SHP77 treated with DMSO at 0.1 percent for 48 hours (cell line): Measurements from ENCODE around the gene TECPR2.
"Not testable (repeated sequence)": the region's sequence is repeated elsewhere in the genome, so short reads cannot be mapped to it uniquely, and the experiment has no call there.

ENCODE experiments used
- DNase-seq: peaks from one replicate; lab custom pipeline; 2025; lab: John Stamatoyannopoulos, UW

Gene TECPR2

DNA sequence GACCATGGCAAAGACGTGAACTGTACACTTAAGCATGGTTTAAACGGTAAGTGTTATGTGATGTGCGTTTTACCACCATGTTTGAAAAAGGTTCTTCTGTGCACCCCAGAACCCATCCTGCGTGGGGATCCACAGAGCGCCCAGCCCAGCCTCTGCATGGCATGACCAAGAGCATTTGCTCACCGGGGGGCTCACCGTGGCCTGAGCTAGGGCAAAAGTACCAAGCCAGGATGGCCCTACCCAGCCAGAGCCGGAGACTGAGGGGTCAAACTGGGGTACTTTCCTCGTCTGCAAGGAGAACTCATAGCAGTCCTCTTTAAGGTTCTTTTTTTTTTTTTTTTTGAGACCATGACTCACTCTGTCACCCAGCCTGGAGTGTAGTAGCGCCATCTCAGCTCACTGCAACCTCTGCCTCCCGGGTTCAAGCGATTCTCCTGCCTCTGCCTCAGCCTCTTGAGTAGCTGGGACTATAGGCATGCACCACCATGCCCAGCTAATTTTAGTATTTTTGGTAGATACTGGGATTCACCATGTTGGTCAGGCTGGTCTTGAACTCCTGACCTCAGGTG is 163.3 kb downstream of the TECPR2 start:
- DNase-seq = no peak

DNA sequence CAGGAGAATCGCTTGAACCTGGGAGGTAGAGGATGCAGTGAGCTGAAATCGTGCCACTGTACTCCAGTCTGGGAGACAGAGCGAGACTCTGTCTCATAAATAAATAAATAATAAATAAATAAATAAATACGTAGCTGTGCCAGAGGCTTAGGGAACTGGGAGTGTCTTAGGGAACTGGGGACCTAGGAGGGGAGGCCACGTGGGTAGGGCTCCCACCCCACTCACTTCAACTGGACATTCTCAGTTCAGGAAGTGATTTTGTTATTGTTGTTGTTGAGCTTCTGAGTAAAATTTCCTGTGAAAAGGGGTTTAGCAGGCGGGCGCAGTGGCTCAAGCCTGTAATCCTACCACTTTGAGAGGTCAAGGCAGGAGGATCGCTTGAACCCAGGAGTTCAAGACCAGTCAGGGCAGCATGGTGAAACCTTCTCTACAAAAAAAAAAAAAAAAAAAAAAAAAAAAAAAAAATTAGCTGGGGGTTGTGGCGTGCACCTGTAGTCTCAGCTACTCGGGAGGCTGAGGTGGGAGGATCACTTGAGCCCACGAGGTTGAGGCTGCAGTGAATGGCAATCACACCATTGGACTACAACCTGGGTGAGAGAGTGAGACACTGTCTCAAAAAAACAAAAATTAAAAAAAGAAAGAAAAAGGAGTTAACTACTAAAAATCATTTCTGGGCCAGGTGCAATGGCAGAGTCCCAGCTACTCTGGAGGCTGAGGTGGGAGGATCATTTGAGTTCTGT is 165.9 kb downstream of the TECPR2 start:
- DNase-seq = no peak

DNA sequence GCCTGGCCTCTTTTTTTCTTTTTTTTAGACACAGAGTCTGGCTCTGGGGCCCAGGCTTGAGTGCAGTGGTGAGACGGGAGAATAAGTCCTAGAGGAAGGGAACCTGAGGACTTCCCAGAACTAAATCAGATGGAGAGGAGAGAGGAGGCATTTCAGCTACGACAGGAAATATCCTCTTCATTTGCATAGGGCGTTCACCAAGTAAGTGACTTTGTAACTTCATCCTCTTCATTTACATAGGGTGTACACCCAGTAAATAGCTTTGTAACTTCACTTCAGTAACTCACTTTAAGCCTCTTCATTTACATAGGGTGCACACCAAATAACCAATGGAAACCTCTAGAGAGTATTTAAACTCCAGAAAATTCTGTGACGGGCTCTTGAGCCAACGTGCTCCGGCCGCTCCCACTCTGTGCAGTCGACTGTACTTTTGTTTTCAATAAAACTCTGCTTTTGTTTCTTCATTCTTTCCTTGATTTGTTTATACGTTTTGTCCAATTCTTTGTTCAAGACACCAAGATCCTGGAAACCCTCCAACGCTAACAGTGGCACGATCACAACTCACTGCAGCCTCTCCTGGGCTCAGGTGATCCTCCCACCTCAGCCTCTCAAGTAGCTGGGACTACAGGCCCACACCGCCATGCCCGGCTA is 168.2 kb downstream of the TECPR2 start:
- DNase-seq = no peak

DNA sequence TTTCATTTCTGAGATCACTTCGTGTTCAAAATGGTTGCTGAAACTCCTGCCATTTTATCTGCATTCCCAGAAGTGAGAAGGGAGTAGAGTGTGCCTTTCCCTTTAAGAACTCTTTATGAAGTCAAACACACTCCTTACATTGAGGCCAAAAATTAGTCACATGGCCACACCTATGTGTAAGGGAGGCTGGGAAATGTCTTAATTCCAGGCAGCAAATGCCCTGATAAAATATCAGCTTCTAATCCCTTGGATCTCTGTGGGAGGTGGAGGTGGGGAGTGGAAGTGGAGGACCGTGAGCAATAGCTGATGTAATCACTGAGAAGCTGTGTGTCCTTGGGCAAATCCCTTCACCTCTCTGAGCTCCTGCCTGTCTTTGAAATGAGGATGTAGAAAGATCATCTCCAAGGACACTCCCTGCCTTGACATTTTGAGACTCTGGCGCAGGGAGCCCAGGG is 169.5 kb downstream of the TECPR2 start:
- no peak for DNase-seq

DNA sequence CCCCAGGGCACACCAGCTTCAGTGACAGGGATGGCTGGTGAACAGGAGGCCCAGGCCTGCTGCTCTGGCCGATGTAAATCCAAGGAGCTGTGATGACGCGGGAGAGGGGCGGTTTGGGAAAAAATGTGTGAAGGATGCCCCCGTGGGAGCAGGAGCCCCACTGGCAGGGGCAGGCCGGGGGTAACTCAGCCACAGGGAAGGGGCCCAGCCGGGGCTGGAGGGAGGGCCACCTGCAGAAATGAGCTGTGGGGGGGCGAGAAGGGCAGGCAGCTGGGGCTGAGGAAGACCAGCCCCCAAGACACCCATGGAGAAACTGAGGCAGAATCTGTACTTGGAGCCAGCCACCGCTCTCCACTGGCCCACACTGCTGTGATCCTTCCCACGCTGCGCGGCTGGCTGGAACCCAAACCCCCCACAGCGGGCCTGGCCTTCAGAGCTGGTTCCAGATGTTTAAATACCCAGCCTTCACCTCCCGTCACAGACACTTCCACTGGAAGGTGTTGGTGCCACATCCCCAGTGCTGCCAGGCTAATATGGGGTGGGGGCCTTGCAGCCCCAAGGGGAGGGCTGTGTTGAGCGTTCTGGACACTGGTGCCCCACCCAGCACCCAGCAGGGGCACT is 175.3 kb downstream of the TECPR2 start:
- DNase-seq = no peak

DNA sequence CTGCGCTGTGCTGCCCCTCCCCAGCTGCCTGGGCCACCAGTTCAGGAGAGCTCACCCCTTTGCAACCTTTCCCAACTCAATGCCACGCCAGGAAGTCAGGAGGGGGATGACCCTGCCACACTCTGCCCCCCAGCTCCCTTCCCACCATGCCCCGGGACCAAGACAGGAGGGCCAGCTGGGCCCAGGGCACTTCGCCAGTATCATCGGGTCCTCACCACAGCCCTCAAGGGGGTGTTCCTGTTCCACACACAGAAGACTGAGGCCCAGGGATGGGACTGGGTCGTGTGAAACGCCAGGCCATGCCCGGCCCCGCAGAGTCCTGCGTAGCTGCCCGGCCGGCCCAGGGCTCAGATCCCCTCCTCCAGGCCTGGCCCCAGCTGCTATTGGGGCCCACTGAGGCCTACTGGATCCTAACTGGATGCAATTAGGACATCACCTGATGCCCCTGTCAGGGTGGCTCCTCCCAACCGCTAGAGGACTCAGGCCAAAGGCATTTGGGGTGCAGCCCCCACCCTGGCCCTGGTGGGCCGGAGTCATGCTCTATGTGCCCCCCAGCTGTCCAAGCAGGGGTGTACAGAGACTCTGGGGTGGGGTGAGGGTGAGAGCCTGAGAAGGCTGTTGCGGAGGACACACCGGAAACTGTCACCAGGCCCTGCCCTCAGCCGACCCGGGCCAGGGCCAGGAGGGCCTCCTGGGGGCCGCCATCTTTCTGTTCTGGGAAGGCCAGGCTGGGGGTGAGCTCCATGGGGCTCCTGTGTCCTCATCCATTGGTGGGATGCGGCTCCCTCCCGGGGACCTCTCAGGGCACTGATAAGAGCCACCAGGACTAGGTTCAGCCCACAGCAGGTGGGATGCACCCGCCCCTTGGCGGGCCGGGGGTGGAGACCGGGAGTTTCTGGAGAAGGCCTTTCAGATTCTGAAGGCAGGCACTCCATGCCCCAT is 176.1 kb downstream of the TECPR2 start:
- DNase-seq = no peak

DNA sequence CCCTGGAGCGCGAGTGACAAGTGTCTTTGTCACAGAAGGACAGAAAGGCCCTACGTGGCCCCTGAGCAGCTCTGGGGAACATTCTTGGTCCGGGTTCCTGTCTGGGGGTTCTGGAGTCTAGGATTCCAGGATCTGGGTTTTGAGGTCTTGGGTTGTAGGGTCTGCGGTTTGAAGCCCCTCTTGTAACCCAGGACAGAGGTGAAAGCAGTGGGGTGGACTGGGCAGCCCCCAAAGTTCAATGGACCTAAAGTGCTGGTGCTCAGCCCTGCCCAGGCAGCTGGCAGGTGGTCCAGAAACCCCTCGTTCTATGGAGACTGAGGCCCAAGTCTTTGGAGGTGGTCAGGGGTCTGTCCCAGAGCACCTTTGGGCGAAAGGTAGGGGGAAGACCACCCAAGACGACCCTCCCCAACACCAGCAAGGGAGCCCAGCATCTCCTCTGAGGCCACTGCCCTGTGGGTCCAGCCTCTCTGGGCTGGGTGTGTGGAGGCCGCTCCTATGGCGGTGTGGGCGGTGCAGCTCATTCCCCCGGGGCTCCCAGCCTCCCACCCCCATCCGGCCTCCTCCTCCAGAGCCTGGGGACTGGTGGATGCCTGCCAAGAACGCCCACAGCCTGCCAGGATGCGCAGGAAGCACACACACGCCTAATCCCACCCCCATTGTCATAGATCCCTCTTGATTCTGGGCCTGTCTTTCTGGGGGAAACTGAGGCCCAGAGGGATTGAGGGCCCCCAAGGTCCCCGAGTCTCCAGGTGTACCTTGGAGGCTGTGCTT is 177.0 kb downstream of the TECPR2 start:
- peak; percentile 79 for DNase-seq

DNA sequence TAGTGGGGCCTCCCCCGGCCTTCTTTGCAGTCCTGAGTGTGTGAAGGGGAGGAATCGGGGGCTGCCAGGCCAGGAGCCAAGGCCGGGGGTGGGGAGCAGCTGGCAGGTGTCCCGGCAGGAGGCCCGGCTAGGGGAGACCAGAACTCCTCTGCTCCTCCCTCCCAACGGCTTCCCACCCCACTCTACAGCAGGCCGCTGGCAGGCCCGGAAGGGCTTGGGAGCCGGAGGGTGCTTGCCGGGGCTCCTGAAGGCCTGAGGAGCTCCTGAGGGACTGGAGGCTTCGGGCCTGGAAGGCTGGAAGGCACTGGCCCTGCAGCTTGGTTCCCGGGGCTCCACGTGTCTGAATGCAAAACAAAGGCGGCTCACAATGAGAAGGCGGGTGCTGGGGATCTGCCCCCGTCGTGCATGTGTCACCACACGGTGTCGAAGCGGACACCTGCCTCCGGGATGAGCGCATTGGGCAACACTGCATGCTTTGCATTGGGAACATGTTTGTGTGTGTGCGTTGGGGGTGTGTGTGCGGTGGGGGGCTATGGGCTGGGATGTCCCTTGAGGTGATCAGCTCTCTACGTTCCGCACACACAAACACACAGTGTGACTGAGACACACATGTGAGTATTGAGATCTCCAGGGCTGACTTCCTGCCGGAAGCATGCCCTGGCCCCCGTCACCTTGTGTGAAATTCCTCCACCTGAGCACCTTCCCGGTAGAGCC is 177.7 kb downstream of the TECPR2 start:
- peak; percentile 79 for DNase-seq

DNA sequence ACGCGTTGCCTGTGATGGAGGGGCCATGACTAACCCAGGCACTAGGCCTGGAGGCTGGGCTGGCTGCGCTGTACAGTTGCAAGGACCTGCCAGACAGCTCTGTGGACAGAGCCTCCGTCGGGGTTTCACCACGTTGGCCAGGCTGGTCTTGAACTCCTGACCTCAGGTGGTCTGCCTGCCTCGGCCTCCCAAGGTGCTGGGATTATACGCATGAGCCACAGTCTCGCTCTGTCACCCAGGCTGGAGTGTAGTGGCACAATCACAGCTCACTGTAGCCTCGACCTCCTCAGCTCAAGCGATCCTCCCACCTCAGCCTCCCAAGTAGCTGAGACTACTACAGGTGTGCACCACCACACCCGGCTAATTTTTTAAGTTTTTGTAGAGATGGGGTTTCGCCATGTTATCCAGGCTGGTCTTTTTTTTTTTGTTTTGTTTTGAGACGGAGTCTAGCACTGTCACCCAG is 178.3 kb downstream of the TECPR2 start:
- not testable (repeated sequence) for DNase-seq

DNA sequence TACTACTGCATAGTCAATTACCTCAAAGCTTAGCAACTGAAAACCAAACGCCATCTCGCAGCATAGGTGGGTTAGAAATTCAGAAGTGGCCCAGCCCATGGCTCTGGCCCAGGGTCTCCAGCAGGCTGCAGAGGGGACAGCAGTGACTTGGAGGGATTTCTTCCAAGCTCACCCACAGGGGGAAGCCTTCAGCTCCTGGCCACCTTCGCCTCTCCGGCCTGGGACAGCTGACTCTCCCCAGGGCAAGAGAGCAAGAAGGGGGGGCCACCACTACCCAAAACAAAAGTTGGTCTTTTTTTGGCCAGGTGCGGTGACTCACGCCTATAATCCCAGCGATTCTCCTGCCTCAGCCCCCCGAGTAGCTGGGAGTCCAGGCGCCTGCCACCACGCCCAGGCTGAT is 179.0 kb downstream of the TECPR2 start:
- no peak for DNase-seq

DNA sequence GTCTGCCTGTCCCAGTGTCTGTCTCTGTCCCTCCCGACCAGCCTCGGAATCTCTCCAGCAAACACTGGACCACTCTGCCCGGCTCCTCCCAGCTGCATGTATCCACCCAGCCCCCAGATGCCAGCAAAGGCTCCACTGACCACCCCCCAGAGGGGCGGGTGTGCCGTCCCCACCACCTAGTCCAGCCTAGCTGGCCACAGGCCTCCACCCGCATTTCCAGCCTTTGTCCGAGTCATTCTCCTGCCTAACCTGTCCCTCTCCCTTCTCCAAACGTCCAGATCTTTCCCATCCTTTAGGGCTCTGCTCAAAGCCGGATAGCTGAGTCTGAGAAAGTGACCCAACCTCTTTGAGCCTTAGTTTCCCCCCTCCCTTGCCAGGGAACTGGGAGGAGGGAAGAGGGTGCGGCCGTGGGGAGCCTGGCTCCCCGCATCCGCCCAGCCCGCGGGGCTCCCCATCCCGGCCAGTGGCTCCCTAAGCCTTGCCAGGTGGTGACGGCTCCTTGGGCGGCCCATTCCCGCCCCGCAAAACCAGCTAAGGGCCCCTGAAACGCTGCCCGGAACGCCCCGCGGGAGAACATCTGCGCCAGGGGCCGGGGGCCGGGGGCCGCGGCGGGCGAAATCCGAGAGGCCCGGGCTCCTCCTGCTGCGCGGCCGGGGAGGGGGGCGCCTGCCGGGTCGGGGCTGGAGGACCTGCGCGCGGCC is 181.5 kb downstream of the TECPR2 start:
- no peak for DNase-seq

DNA sequence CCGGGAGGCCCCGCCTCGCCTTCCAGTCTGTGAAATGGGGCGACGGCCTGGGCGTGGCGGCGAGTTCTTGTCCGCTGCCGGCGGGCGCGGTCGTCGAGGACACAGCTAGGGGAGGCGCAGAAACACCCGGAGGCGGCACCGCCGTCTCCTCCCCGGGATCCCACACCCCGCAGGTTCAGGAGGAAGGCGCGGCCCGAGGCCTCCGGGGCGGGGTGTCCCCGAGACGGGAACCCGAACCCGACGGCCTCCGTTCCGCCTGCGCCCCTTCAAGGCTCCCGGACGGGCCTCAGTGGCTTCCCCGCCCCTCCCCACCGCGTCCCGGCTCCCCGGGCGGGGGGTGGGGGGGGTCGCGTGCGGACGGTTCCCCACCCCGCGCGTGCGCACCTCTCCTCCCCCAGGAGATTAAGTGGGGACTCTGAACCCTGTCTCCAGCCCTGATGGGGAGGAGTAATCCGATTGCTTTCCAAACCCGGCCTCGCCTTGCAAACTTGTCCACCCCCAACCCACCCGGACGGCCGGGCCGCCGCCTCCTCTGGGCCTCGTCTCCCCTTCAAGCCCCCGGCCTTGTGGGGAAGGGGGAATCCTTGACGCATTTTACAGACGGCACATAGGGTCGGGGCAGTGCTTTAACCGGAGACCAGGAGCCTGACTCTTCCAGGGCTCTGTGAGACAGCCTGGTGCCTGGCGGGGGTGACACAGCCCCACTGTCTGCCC is 182.2 kb downstream of the TECPR2 start:
- DNase-seq = no peak

DNA sequence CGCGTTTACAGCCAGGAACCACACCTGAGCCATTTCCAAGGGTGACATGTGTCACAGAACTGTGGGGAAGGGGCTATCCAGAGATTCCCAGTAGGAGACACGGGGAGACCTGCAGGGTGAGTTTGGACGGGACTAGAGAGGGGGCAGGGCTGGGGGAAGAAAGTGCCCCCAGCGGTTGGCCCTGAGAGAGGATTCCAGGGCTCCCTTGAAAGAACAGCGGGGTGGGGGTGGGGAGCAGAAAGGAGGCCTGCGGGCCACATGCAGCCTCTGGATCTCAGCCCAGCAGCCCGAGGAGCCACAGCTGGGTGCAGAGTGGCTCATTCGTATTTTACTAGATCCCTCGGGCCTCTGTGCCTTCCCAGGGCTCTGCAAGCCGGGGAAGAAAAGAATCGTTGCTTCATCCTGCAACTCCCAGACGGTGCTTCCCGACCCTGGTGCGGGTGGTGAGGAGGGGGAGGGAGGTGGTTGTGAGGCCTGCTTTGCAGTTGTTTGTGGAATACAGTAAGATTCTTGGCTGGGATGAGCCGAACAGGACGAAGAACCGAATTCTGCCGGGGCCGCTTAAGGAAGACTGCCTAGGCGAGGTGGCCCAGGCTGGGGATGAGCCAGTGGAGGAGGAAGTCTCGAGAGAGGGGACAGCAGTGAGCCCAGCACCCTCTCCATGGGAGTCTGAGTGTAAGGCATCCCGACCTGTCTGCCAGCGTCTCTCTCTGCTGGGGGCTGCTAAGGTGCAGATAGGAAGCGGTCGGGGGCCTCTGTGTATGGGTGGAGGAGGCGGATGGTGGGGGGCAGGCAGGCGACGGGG is 182.9 kb downstream of the TECPR2 start:
- DNase-seq = no peak

DNA sequence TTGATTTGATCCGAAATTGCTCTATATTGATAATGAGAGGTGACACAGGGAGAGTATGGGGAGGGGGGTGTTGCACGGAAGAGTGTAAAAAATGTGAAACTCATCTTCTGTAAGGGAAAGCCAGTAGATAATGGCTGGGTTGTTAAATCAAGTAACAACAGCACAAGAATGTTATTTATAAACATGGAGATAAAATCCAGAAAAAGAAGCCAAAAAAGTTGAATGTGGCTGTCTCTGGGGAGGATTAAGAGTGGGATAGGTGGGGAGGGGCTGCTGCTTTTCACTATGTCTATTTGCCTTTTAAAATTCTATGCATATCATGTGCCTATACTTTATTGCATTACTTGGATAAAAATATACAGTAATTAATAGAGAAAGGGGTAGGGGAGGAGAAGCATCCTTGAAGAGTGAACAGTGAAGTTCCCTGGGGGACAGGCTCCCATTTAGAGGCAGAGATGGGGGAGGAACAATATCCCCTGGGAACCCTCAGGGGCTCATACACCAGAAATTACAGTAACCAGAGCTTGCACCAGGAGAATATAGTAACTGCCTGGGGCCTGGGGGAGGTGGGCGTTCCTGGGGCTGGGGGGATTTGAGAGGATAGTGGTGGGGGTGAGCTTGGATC is 186.0 kb downstream of the TECPR2 start:
- DNase-seq = no peak

DNA sequence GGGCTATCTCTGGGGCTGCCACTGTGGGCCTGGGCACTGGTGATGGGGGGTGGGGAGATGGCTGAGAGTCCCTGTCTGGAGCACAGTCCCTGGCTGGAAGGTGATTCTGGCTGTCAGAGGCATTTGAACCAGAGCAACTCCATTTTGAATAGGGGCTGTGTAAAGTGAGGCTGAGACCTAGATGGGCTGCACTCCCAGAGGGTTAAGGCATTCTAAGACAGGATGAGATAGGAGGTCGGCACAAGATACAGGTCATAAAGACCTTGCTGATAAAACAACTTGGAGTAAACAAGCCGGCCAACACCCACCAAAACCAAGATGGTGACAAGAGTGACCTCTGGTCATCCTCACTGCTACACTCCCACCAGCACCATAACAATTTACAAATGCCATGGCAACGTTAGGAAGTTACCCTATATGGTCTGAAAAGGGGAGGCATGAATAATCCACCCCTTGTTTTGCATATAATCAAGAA is 188.2 kb downstream of the TECPR2 start:
- DNase-seq = not testable (repeated sequence)
